Coronary artery (tissue), 2 donors: ENCODE data around the gene RALGPS1.

Experiments
- DNase-seq: peaks from one replicate; pipeline ENCODE4 v3.0.0-alpha.2; 2017; ENCODE audit warnings: low spot score
- H3K27ac ChIP-seq, 2 donors: fragments of 200-600 bp; sonication (generic); one replicate each; pipeline ENCODE4 v1.5.1; 2016 to 2019
- H3K4me3 ChIP-seq: fragments of 200-600 bp; sonication (generic); 2 replicates; pipeline ENCODE4 v1.5.1; 2016; ENCODE audit warnings: mild to moderate bottlenecking, moderate library complexity
- TF ChIP-seq, protein P1 (sequence below): fragments of 200-600 bp; sonication (generic); IDR thresholded peaks from one replicate; pipeline ENCODE4 v1.5.1; 2019; ENCODE audit warnings: antibody characterized with exemption

RALGPS1 gene

GRCh38 chr9:127049044-127049443 is 134.5 kb downstream of the RALGPS1 start:
- no peak overlapping the region for H3K4me3 ChIP-seq
- no peak for DNase-seq
- TF ChIP-seq, protein P1, sequence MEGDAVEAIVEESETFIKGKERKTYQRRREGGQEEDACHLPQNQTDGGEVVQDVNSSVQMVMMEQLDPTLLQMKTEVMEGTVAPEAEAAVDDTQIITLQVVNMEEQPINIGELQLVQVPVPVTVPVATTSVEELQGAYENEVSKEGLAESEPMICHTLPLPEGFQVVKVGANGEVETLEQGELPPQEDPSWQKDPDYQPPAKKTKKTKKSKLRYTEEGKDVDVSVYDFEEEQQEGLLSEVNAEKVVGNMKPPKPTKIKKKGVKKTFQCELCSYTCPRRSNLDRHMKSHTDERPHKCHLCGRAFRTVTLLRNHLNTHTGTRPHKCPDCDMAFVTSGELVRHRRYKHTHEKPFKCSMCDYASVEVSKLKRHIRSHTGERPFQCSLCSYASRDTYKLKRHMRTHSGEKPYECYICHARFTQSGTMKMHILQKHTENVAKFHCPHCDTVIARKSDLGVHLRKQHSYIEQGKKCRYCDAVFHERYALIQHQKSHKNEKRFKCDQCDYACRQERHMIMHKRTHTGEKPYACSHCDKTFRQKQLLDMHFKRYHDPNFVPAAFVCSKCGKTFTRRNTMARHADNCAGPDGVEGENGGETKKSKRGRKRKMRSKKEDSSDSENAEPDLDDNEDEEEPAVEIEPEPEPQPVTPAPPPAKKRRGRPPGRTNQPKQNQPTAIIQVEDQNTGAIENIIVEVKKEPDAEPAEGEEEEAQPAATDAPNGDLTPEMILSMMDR, result no peak
- peak overlapping the region in 1 of 2 donors; percentile 26 for H3K27ac ChIP-seq

GRCh38 chr9:127049581-127049980 is 135.0 kb downstream of the RALGPS1 start:
- peak overlapping the region in 1 of 2 donors; percentile 26 for H3K27ac ChIP-seq

DNA sequence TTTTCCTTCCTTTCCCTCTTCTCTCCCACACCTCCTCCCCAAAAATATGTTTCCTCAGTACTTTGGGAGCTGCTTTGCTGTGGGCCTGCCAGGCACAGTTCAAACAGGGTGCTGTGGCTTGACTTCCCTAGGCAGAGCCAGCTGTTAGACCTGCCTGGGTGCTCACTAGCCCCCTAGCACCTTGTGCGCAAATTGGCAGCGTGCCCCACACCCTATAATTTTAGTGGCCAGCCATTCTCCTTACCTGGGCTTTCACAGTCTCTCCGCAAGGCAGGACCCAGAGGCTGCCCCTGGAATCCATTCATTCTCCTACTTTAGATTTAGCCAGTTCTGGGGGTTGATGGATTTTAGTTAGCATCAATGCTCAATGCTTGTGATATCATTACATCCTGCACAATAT is 135.6 kb downstream of the RALGPS1 start:
- TF ChIP-seq, protein P1, result no peak
- no peak overlapping the region for H3K4me3 ChIP-seq
- no peak overlapping the region for H3K27ac ChIP-seq
- no peak for DNase-seq

More at GRCh38 chr9:127049581-127049980, 135.0 kb downstream of the RALGPS1 start:
- H3K4me3 ChIP-seq, result no peak overlapping the region
- no peak for DNase-seq
- TF ChIP-seq, protein P1, result no peak

DNA sequence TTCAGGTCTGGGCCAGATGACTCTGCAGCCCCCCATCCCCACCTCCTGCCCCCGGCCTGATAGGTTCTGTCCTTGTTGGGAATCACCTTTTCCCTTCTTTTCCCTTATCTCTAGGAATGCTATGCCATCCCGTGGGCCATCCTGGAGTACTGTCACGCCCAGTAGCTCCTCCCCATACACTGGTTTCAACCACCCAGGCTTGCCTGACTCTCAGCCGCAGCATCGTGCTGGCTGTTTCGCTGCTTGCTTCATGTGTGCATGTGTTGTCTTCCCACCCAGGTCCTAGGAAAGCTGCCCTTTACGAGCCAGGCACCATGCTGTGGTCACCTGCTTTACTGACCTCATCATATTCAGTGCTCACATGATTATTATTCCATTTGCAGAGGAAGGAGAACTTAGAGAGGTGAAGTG is 136.0 kb downstream of the RALGPS1 start:
- DNase-seq, result no peak
- Histone ChIP-seq H3K4me3 (no peak overlapping the region), H3K27ac (no peak overlapping the region)
- TF ChIP-seq, protein P1, result no peak

DNA sequence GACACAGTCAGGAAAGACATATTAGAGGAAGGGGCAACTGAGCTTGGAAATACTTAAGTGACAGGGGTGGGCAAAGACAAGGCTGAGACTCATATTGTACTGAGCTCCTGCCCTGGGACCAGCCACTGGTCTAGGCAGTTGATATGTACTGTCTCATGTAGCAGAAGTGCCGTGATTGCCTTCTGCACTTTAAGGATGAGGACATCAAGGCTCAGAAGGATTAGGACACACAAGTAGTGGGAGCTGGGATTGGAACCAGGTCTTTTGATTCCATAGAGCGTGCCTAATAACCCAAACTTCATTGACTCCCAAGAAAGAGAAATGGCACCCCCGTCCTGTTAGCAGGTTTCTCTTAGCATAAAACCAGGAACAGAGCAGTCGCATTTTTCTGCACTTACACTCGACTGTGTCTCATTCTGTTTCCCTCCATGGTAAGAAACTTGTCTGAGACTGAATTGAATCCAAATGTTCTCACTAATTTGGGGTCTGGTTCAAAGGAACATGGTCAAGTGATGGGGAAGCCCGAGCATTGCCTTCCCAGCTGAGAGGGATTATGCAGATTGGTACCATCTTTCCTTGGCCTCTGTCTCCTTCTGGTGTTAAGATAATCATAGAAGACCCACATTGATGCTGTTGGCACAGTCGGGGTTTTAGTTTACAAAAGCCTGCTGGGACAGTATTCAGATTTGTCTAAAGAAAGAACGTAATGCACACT is 137.5 kb downstream of the RALGPS1 start:
- TF ChIP-seq, protein P1, result no peak
- peak overlapping the region; percentile 58 to 79 for H3K27ac ChIP-seq
- no peak overlapping the region for H3K4me3 ChIP-seq
- no peak for DNase-seq

DNA sequence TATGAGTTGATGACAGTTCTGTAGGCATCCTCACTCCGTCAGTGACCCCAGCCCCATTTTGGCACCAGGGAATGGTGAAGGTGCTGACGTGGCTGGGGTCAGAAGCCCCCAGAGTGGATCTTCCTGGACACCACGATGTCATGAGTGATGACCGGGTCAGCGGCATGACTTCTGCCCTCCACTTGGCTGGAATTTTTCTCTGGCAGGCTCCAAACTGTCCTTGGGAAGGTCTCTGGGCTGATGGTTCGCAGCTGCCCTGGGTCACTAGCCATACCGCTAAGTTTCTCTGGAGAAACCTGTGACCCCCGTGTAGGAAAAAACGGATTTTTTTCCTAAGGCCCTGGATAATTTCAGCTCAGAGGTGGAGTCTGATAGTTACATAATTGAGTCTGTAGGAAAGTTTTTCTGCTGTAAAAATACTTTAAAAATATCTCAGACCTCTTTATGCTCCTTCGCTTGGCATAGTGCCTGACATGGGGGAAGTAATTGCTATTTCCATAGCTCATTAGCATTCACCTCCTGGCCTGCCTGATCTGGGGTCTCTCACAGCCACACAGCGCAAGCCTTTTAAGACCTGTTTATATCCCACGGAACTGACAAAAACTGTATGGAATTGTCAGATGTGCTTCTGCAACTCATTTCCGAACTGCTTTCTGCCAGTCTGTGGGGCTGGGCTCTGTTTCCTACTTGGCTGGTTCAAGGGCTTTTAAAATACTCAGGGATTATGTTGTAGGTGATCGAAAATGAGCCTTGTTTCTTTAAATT is 138.7 kb downstream of the RALGPS1 start:
- Histone ChIP-seq H3K27ac (peak overlapping the region; percentile 58 to 79), H3K4me3 (peak overlapping the region; percentile 1)
- TF ChIP-seq, protein P1, result no peak
- DNase-seq, result no peak
